ENCODE results near the gene EFCAB6. TPM values are rescaled to one million over a fixed set of nuclear protein-coding genes. Genes with fewer than 3 reads are reported as not detected.

EFCAB6 gene
- polyA plus RNA-seq, 3 donors, result not detected

DNA sequence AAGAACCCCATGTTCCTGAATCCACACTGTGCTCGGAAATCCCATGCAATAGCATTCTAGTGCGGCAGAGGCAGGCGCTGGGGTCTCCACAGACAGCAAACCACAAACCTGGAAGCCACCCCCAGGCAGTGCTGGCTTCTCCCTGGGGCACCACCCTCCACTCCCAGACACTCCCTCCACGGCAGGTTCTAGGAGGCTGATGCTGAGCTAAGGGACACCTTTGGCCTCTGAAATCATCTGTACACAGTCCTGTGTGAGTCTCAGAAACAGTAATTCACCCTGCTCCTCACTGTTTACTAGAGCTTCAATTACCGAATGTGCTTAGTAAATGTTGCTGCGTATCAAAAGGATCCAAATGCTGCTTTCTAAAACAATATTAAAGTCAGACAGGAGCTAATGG is 129.3 kb downstream of the EFCAB6 start:
- H3K27me3 ChIP-seq (ENCODE audit: control insufficient read depth in 2 of 2, insufficient read depth in 2 of 2, low read length in 2 of 2), result no peaks in the 10 kb centered on the region
- H3K4me3 Mint-ChIP-seq, result no peak overlapping the region
- H3K36me3 Mint-ChIP-seq, result no peaks in the 10 kb centered on the region
- WGBS (ENCODE audit: insufficient coverage), result 85% methylated on average over 4 of the region's 6 CpGs
- no peak overlapping the region for H2AFZ ChIP-seq (ENCODE audit: insufficient read depth, low read depth, low read length, poor library complexity, severe bottlenecking)
- no peak overlapping the region for H3K4me3 ChIP-seq (replicated peaks in 1 of 3; ENCODE audit: low read depth in 2 of 3, low read length in 3 of 3)
- peaks cover 0 to 5% (median 0%) of the 10 kb centered on the region in 7 donors for H3K9me3 Mint-ChIP-seq
- H3K27ac ChIP-seq (ENCODE audit: low read depth in 1 of 2, low read length in 2 of 2), result no peak overlapping the region
- H3K9ac ChIP-seq (ENCODE audit: insufficient read depth, low read length, poor library complexity, severe bottlenecking), result no peak overlapping the region
- peaks cover 1 to 7% (median 6%) of the 10 kb centered on the region in 3 donors for H3K27me3 Mint-ChIP-seq (ENCODE audit: low read depth in 3 of 3)
- H3K4me1 ChIP-seq (ENCODE audit: control insufficient read depth in 1 of 2, insufficient read depth in 2 of 2, low read length in 2 of 2), result no peaks in the 10 kb centered on the region
- intact Hi-C loops (cut with micrococcal nuclease), result no loop called here
- no peak for DNase-seq
- no peak overlapping the region for H3K4me2 ChIP-seq (replicated peaks; ENCODE audit: extremely low read depth, low read length, poor library complexity, severe bottlenecking)
- no peaks in the 10 kb centered on the region for H3K79me2 ChIP-seq (ENCODE audit: insufficient read depth, low read length)
- H4K20me1 ChIP-seq (ENCODE audit: insufficient read depth, low read length), result no peaks in the 10 kb centered on the region
- TF ChIP-seq, protein P1, sequence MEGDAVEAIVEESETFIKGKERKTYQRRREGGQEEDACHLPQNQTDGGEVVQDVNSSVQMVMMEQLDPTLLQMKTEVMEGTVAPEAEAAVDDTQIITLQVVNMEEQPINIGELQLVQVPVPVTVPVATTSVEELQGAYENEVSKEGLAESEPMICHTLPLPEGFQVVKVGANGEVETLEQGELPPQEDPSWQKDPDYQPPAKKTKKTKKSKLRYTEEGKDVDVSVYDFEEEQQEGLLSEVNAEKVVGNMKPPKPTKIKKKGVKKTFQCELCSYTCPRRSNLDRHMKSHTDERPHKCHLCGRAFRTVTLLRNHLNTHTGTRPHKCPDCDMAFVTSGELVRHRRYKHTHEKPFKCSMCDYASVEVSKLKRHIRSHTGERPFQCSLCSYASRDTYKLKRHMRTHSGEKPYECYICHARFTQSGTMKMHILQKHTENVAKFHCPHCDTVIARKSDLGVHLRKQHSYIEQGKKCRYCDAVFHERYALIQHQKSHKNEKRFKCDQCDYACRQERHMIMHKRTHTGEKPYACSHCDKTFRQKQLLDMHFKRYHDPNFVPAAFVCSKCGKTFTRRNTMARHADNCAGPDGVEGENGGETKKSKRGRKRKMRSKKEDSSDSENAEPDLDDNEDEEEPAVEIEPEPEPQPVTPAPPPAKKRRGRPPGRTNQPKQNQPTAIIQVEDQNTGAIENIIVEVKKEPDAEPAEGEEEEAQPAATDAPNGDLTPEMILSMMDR (IDR thresholded peaks at IDR 0.05), result no peak
- H3K4me1 Mint-ChIP-seq, result no peaks in the 10 kb centered on the region
- H3K9me3 ChIP-seq (replicated peaks in 1 of 2; ENCODE audit: control insufficient read depth in 1 of 2, insufficient read depth in 1 of 2, low read length in 2 of 2), result no peaks in the 10 kb centered on the region
- H3K27ac Mint-ChIP-seq, result no peak overlapping the region
- H3K36me3 ChIP-seq (replicated peaks in 1 of 2; ENCODE audit: control insufficient read depth in 1 of 2, insufficient read depth in 2 of 2, low read length in 2 of 2), result no peaks in the 10 kb centered on the region

DNA sequence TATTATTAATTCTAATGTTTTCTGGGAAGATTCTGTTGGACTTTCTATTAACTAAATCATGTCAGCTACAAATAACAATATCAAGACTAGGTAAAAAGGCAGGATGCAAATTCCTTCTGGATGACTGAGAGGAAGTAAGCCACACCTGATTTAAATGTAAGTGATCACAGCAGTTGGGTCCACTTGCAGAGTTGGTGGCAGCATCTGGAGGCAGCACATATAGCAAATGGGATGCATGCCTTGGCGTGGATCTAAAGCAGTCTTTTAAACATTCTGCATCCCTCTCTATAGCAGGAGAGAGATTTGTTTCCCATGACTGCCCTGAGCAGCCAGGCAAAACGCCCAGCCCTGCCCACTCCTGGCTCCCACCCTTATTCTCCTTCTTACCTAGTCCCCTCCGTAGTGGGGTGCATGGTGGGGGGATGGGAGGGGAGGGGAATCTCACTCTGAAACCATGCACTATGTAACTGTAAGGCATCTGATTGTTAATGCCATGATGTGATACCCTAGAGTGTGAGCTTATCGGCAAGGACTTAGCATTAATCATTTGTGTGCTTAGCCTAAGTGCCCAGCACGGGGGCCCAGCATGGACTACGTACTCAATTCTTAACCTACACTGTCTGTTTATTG is 130.3 kb downstream of the EFCAB6 start:
- Histone ChIP-seq H3K9me3 (replicated peaks in 1 of 2; ENCODE audit: control insufficient read depth in 1 of 2, insufficient read depth in 1 of 2, low read length in 2 of 2) (no peaks in the 10 kb centered on the region), H3K36me3 (replicated peaks in 1 of 2; ENCODE audit: control insufficient read depth in 1 of 2, insufficient read depth in 2 of 2, low read length in 2 of 2) (no peaks in the 10 kb centered on the region), H3K27ac (ENCODE audit: low read depth in 1 of 2, low read length in 2 of 2) (no peak overlapping the region), H3K4me1 (ENCODE audit: control insufficient read depth in 1 of 2, insufficient read depth in 2 of 2, low read length in 2 of 2) (no peaks in the 10 kb centered on the region), H3K79me2 (ENCODE audit: insufficient read depth, low read length) (no peaks in the 10 kb centered on the region), H3K27me3 (ENCODE audit: control insufficient read depth in 2 of 2, insufficient read depth in 2 of 2, low read length in 2 of 2) (no peaks in the 10 kb centered on the region), H3K4me2 (replicated peaks; ENCODE audit: extremely low read depth, low read length, poor library complexity, severe bottlenecking) (no peak overlapping the region), H3K9ac (ENCODE audit: insufficient read depth, low read length, poor library complexity, severe bottlenecking) (no peak overlapping the region), H2AFZ (ENCODE audit: insufficient read depth, low read depth, low read length, poor library complexity, severe bottlenecking) (no peak overlapping the region), H3K4me3 (replicated peaks in 1 of 3; ENCODE audit: low read depth in 2 of 3, low read length in 3 of 3) (no peak overlapping the region), H4K20me1 (ENCODE audit: insufficient read depth, low read length) (no peaks in the 10 kb centered on the region)
- intact Hi-C loops (cut with micrococcal nuclease), result no loop called here
- TF ChIP-seq, protein P1 (IDR thresholded peaks at IDR 0.05), result no peak
- H3K4me3 Mint-ChIP-seq, result no peak overlapping the region
- WGBS (ENCODE audit: insufficient coverage), result no CpG with 5 or more reads among the region's 6 CpGs
- H3K27me3 Mint-ChIP-seq (ENCODE audit: low read depth in 3 of 3), result peaks cover 1 to 9% (median 7%) of the 10 kb centered on the region in 3 donors
- H3K36me3 Mint-ChIP-seq, result no peaks in the 10 kb centered on the region
- no peak overlapping the region for H3K27ac Mint-ChIP-seq
- DNase-seq, result no peak
- no peaks in the 10 kb centered on the region for H3K4me1 Mint-ChIP-seq
- H3K9me3 Mint-ChIP-seq, result peaks cover 0 to 6% (median 0%) of the 10 kb centered on the region in 7 donors

Data from CD14-positive monocyte (primary cell).